NCI-H2196 (cell line): ENCODE results near the gene SIX5.

Experiments
- DNase-seq: peaks from one replicate; lab custom pipeline; 2025; ENCODE audit not compliant: unreplicated experiment; lab: John Stamatoyannopoulos, UW

Gene SIX5

GRCh38 chr19:45793178-45793564 lies 24.1 kb upstream of the SIX5 start:
- DNase-seq: no peak

GRCh38 chr19:45792470-45793177 lies 23.6 kb upstream of the SIX5 start, which contains the start of gene DMWD:
DMWD (minus strand) TSS chr19:45792845; CDS start chr19:45792756, 89 bp downstream.
- DNase-seq: peak; percentile 99

GRCh38 chr19:45791744-45792469 lies 22.9 kb upstream of the SIX5 start:
- DNase-seq: no peak

GRCh38 chr19:45790942-45791341 lies 21.9 kb upstream of the SIX5 start:
- DNase-seq: no peak

GRCh38 chr19:45789035-45789786 lies 20.2 kb upstream of the SIX5 start:
- DNase-seq: no peak

- no peak for DNase-seq
These were observed 17.5 kb upstream of the SIX5 start for GRCh38 chr19:45786533-45786894.

- no peak for DNase-seq
These were observed 16.9 kb upstream of the SIX5 start for GRCh38 chr19:45785781-45786532.

- no peak for DNase-seq
These were observed 16.0 kb upstream of the SIX5 start for GRCh38 chr19:45785097-45785496.

- no peak for DNase-seq
These were observed 15.0 kb upstream of the SIX5 start for GRCh38 chr19:45784096-45784495.

- DNase-seq: no peak
These were observed 14.1 kb upstream of the SIX5 start for GRCh38 chr19:45782820-45783785.

GRCh38 chr19:45782162-45782691 lies 13.2 kb upstream of the SIX5 start, which contains the start of gene DMPK:
DMPK (minus strand) TSS chr19:45782490; CDS start chr19:45782352, 138 bp downstream.
- DNase-seq: no peak

- DNase-seq: peak; percentile 78
These were observed 12.4 kb upstream of the SIX5 start for GRCh38 chr19:45781214-45782161.

GRCh38 chr19:45780448-45781213 lies 11.6 kb upstream of the SIX5 start:
- no peak for DNase-seq

GRCh38 chr19:45780146-45780447 lies 11.0 kb upstream of the SIX5 start:
- DNase-seq: peak; percentile 33

- peak; percentile 89 for DNase-seq
These were observed 10.4 kb upstream of the SIX5 start for GRCh38 chr19:45779231-45780145.

- DNase-seq: no peak
These were observed 9.1 kb upstream of the SIX5 start for GRCh38 chr19:45778010-45778661.
